Measurements from ENCODE around the gene WNT3A. TPM values are rescaled to one million over a fixed set of nuclear protein-coding genes. Genes with fewer than 3 reads are reported as not detected.

The WNT3A gene
- total and polyA plus RNA-seq, 2 donors (not counting 3 experiments of a cell fraction or from before 2014, with no cell fraction given), result not detected

DNA sequence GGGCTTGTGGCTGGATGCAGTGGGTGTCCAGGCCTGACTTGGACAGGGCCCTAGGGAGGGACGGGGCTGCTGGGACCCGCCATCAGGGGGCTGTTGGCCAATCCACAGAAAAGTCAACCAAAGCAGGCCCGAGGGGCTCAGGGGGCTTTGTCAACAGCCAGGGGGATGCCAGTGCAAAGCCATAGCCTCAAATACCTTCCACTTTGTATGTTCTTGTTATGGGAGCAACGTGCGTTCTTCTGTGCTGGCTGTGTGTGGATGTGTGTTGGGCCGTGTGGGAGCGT, 40.3 kb downstream of the WNT3A start:
- Histone ChIP-seq H3K4me3 (replicated peaks in 1 of 3; ENCODE audit: insufficient read depth in 1 of 3, low read depth in 1 of 3, low read length in 3 of 3) (no peak overlapping the region), H3K4me1 (ENCODE audit: control insufficient read depth, extremely low read depth, insufficient read depth, low read length) (no peaks in the 10 kb centered on the region), H3K9me1 (replicated peaks; ENCODE audit: control insufficient read depth, extremely low read depth, insufficient read depth, low read length) (no peaks in the 10 kb centered on the region), H3K79me2 (ENCODE audit: control insufficient read depth, insufficient read depth, low read length) (no peaks in the 10 kb centered on the region), H3K9me3 (replicated peaks; ENCODE audit: control insufficient read depth, insufficient read depth, low read length) (no peaks in the 10 kb centered on the region), H3K9ac (replicated peaks; ENCODE audit: extremely low read depth, insufficient read depth, low read length) (no peak overlapping the region), H3K27me3 (ENCODE audit: control insufficient read depth in 2 of 2, insufficient read depth in 2 of 2, low read length in 2 of 2) (no peaks in the 10 kb centered on the region), H3K4me2 (ENCODE audit: insufficient read depth, low read length) (no peak overlapping the region), H2AFZ (ENCODE audit: low read depth, low read length) (no peak overlapping the region), H3K36me3 (ENCODE audit: control insufficient read depth in 2 of 2, extremely low read depth in 1 of 2, insufficient read depth in 2 of 2, low read length in 2 of 2) (no peaks in the 10 kb centered on the region), H3K27ac (ENCODE audit: insufficient read depth, low read depth, low read length) (no peak overlapping the region), H4K20me1 (replicated peaks; ENCODE audit: control insufficient read depth, extremely low read depth, insufficient read depth, low read length) (no peaks in the 10 kb centered on the region)
- BruUV-seq (replicated peaks), result no TSS peak
- ChIA-PET POLR2A (no interaction called here), CTCF (no interaction called here)
- DNase-seq (ENCODE audit: low read depth, low spot score) (no peak), FAIRE-seq (no peak)
- intact Hi-C loops (cut with micrococcal nuclease), result no loop called here
- TF ChIP-seq, protein P1, sequence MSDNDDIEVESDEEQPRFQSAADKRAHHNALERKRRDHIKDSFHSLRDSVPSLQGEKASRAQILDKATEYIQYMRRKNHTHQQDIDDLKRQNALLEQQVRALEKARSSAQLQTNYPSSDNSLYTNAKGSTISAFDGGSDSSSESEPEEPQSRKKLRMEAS (IDR thresholded peaks at IDR 0.05; ENCODE audit: insufficient read depth, insufficient read length), result no peak
- no peak for TF ChIP-seq FOS (IDR thresholded peaks at IDR 0.05; ENCODE audit: borderline replicate concordance, insufficient read depth, low read length)
- no peak for TF ChIP-seq MYC (IDR thresholded peaks at IDR 0.05; ENCODE audit: low read depth, low read length)
- TF ChIP-seq JUN (IDR thresholded peaks at IDR 0.05; ENCODE audit: borderline replicate concordance, insufficient read depth, insufficient read length, low read depth), result no peak
- TF ChIP-seq POLR2A (IDR thresholded peaks at IDR 0.05; ENCODE audit: low read depth, low read length), result no peak
- TF ChIP-seq EZH2 (IDR thresholded peaks at IDR 0.05; ENCODE audit: borderline replicate concordance, low read depth, low read length, severe bottlenecking), result no peak
- TF ChIP-seq, protein P2, sequence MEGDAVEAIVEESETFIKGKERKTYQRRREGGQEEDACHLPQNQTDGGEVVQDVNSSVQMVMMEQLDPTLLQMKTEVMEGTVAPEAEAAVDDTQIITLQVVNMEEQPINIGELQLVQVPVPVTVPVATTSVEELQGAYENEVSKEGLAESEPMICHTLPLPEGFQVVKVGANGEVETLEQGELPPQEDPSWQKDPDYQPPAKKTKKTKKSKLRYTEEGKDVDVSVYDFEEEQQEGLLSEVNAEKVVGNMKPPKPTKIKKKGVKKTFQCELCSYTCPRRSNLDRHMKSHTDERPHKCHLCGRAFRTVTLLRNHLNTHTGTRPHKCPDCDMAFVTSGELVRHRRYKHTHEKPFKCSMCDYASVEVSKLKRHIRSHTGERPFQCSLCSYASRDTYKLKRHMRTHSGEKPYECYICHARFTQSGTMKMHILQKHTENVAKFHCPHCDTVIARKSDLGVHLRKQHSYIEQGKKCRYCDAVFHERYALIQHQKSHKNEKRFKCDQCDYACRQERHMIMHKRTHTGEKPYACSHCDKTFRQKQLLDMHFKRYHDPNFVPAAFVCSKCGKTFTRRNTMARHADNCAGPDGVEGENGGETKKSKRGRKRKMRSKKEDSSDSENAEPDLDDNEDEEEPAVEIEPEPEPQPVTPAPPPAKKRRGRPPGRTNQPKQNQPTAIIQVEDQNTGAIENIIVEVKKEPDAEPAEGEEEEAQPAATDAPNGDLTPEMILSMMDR (IDR thresholded peaks at IDR 0.05; ENCODE audit: extremely low read depth in 1 of 2, insufficient read depth in 1 of 2, low read depth in 1 of 2, low read length in 2 of 2), result no peak
- no peak for TF ChIP-seq POLR2AphosphoS5 (IDR thresholded peaks at IDR 0.05; ENCODE audit: insufficient read depth, low read depth, low read length)
- no peak for TF ChIP-seq GATA2 (IDR thresholded peaks at IDR 0.05; ENCODE audit: insufficient read depth, insufficient read length, low read depth, low read length)
- dilution Hi-C loops (cut with MboI; ENCODE audit: extremely low pct_ligation_motif_present, low sequenced_read_pairs), result no loop called here

Data from endothelial cell of umbilical vein (primary cell).